Central memory CD8-positive, alpha-beta T cell (primary cell): ENCODE results near the gene TNIP1.

Source experiments
- ATAC-seq: fragments of 150-1000 bp; cut with Tn5 transposase; replicated peaks from 2 replicates; pipeline ENCODE4 v1.10.0; 2022; ENCODE audit warnings: mild to moderate bottlenecking, moderate FRiP score, moderate number of reproducible peaks; ENCODE audit not compliant: poor library complexity, severe bottlenecking; ENCODE audit errors: extremely low read depth
- DNase-seq, 2 donors: peaks; one replicate each; pipeline ENCODE4 v3.0.0; 2021; ENCODE audit warnings: low spot score in 2 of 2
- H3K27ac Mint-ChIP-seq: one replicate; pipeline ENCODE4 v1.8.0; 2022; ENCODE audit warnings: low read depth, mild to moderate bottlenecking, moderate library complexity, mixed read lengths
- H3K27me3 Mint-ChIP-seq: one replicate; pipeline ENCODE4 v1.8.0; 2022; ENCODE audit warnings: mixed read lengths
- H3K36me3 Mint-ChIP-seq: one replicate; pipeline ENCODE4 v1.8.0; 2022; ENCODE audit warnings: mild to moderate bottlenecking, moderate library complexity, mixed read lengths; ENCODE audit not compliant: insufficient read depth
- H3K4me1 Mint-ChIP-seq: one replicate; pipeline ENCODE4 v1.8.0; 2022; ENCODE audit warnings: mixed read lengths
- H3K4me3 Mint-ChIP-seq: one replicate; pipeline ENCODE4 v1.8.0; 2022; ENCODE audit warnings: mild to moderate bottlenecking, moderate library complexity, mixed read lengths
- H3K9me3 Mint-ChIP-seq: one replicate; pipeline ENCODE4 v1.8.0; 2022; ENCODE audit warnings: mixed read lengths

The TNIP1 gene

DNA sequence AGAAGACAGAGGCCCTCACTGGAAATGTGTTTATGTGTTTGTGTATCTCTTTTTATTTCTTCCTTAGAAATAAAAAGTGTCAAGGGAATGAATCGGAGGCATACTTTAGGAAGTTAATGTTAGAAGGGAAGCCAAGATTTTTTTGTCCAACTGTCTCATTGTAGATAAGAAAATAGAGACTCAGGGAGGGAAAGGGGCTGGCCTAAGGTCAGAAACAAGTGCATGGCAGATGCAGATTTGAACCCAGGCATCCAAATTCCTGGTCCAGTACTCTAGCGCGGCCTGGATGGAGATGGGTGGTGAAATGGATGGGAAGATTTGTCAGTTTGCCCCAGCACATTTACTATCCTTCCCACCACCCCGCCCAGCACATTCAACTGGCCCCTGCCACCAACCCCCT, 19.8 kb upstream of the TNIP1 start:
- H3K36me3 Mint-ChIP-seq: peaks cover 41% of the 10 kb centered on the region
- no peaks in the 10 kb centered on the region for H3K9me3 Mint-ChIP-seq
- no peak overlapping the region for H3K4me3 Mint-ChIP-seq
- H3K27me3 Mint-ChIP-seq: no peaks in the 10 kb centered on the region
- peak overlapping the region; percentile 95 for H3K27ac Mint-ChIP-seq
- no peak for DNase-seq
- no peak for ATAC-seq
- peaks cover 62% of the 10 kb centered on the region for H3K4me1 Mint-ChIP-seq

DNA sequence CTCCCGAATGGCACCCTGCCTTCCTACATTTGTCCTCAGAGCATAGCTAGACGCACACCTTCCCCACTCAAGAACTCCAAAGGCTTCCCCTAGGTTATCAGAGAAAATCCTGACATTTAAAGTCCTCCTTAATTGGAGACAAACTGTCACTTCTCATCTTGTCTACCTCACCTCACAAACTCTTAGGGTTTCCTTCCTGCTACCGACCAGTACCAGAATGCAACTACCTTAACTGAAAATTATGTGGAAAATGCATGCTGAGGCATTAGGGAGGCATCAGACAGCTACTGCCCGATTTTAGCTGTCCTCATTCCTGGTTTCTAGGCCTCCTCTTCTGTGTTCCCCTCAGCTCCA, 17.9 kb upstream of the TNIP1 start:
- Mint-ChIP-seq H3K27me3 (no peaks in the 10 kb centered on the region), H3K36me3 (peaks cover 34% of the 10 kb centered on the region), H3K4me3 (peak overlapping the region; percentile 71), H3K9me3 (no peaks in the 10 kb centered on the region), H3K4me1 (peaks cover 75% of the 10 kb centered on the region), H3K27ac (peak overlapping the region; percentile 95)
- DNase-seq (no peak), ATAC-seq (no peak)

GRCh38 chr5:151097820-151098767, 17.3 kb upstream of the TNIP1 start:
- H3K9me3 Mint-ChIP-seq: no peaks in the 10 kb centered on the region

DNA sequence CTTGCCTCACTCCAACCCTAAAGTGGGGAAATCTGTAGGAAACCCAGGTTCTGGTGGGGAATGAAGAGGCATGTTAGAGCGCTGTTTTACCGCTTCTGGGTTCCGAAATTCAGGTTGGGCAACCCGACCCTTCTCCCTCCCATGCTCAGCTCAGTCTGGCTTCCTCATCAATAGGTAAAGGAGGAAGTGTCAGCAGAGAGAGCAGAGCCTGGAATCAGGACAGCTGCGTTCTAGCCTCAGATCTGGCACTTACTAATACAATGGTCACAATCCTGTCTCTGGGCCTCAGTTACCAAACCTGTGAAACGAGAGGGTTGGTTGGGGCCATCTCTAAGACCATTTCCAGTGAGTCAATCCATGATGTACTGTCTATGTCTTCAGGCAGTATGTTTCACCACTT, 16.2 kb upstream of the TNIP1 start:
- H3K36me3 Mint-ChIP-seq: peaks cover 19% of the 10 kb centered on the region
- DNase-seq (no peak), ATAC-seq (no peak)
- no peaks in the 10 kb centered on the region for H3K27me3 Mint-ChIP-seq
- no peak overlapping the region for H3K4me3 Mint-ChIP-seq
- peaks cover 81% of the 10 kb centered on the region for H3K4me1 Mint-ChIP-seq
- H3K9me3 Mint-ChIP-seq: no peaks in the 10 kb centered on the region
- peak overlapping the region; percentile 95 for H3K27ac Mint-ChIP-seq

More at GRCh38 chr5:151097820-151098767, 17.3 kb upstream of the TNIP1 start:
- peaks cover 29% of the 10 kb centered on the region for H3K36me3 Mint-ChIP-seq
- DNase-seq (peak in 1 of 2 donors; percentile 49), ATAC-seq (peak; percentile 85)
- peak overlapping the region; percentile 71 for H3K4me3 Mint-ChIP-seq
- no peaks in the 10 kb centered on the region for H3K27me3 Mint-ChIP-seq
- peak overlapping the region; percentile 95 for H3K27ac Mint-ChIP-seq
- H3K4me1 Mint-ChIP-seq: peaks cover 81% of the 10 kb centered on the region

- H3K9me3 Mint-ChIP-seq: no peaks in the 10 kb centered on the region
- DNase-seq (no peak), ATAC-seq (no peak)
- no peaks in the 10 kb centered on the region for H3K27me3 Mint-ChIP-seq
- H3K36me3 Mint-ChIP-seq: peaks cover 15% of the 10 kb centered on the region
- H3K4me1 Mint-ChIP-seq: peaks cover 84% of the 10 kb centered on the region
- peak overlapping the region; percentile 9 for H3K4me3 Mint-ChIP-seq
- H3K27ac Mint-ChIP-seq: peak overlapping the region; percentile 95
Measured at GRCh38 chr5:151096001-151096373, 15.2 kb upstream of the TNIP1 start.

DNA sequence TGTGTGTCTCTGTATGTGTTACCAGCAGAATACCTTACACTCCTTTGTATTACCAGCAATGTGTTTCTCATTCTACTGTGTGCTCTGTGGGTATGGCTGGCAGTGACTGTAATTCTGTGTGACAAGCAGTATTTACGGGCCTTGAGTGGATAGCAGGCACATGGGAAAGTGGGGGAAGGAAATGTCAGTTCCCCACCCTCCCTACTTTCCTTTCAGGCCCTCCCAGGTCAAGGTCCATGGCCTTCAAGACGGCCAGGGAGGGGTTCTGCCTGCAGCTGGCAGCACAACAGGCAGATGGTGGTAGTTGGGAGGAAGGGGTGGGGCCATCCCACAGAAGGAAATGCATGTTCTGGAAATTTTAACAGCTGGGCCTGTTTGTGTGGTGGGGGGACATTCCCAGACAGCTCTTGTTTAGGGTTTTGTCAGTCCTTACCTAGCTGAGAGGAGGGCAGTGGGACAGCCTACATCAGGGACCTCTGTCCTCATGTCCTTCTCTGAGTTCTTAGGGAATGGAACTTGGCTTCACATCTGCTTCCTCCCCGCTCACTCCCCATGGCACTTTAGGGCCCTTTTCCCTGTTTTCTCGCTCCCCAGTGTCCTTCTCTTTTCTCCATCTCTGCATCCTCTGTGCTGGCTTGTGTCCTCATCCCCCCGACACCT, 14.6 kb upstream of the TNIP1 start:
- peak overlapping the region; percentile 95 for H3K27ac Mint-ChIP-seq
- H3K36me3 Mint-ChIP-seq: peaks cover 12% of the 10 kb centered on the region
- H3K9me3 Mint-ChIP-seq: no peaks in the 10 kb centered on the region
- DNase-seq: no peak
- H3K4me3 Mint-ChIP-seq: peak overlapping the region; percentile 69
- H3K4me1 Mint-ChIP-seq: peaks cover 79% of the 10 kb centered on the region
- ATAC-seq: no peak
- no peaks in the 10 kb centered on the region for H3K27me3 Mint-ChIP-seq

- Mint-ChIP-seq H3K27ac (peak overlapping the region; percentile 95), H3K9me3 (no peaks in the 10 kb centered on the region), H3K4me1 (peaks cover 72% of the 10 kb centered on the region), H3K36me3 (peaks cover 9% of the 10 kb centered on the region), H3K4me3 (peak overlapping the region; percentile 69), H3K27me3 (no peaks in the 10 kb centered on the region)
- DNase-seq: no peak
- no peak for ATAC-seq
Measured at GRCh38 chr5:151094852-151095245, 14.0 kb upstream of the TNIP1 start.

- Mint-ChIP-seq H3K27ac (peak overlapping the region; percentile 95), H3K9me3 (no peaks in the 10 kb centered on the region), H3K4me1 (peaks cover 66% of the 10 kb centered on the region), H3K36me3 (peaks cover 8% of the 10 kb centered on the region), H3K27me3 (no peaks in the 10 kb centered on the region), H3K4me3 (peak overlapping the region; percentile 69)
- DNase-seq (peak; percentile 25 to 51), ATAC-seq (peak; percentile 55)
Measured at GRCh38 chr5:151094030-151094851, 13.4 kb upstream of the TNIP1 start.

GRCh38 chr5:151093476-151093889, 12.6 kb upstream of the TNIP1 start:
- H3K4me3 Mint-ChIP-seq: peak overlapping the region; percentile 69
- ATAC-seq: peak; percentile 34
- peak overlapping the region; percentile 95 for H3K27ac Mint-ChIP-seq
- peaks cover 8% of the 10 kb centered on the region for H3K36me3 Mint-ChIP-seq
- H3K4me1 Mint-ChIP-seq: peaks cover 59% of the 10 kb centered on the region
- H3K9me3 Mint-ChIP-seq: no peaks in the 10 kb centered on the region
- H3K27me3 Mint-ChIP-seq: no peaks in the 10 kb centered on the region
- no peak for DNase-seq

DNA sequence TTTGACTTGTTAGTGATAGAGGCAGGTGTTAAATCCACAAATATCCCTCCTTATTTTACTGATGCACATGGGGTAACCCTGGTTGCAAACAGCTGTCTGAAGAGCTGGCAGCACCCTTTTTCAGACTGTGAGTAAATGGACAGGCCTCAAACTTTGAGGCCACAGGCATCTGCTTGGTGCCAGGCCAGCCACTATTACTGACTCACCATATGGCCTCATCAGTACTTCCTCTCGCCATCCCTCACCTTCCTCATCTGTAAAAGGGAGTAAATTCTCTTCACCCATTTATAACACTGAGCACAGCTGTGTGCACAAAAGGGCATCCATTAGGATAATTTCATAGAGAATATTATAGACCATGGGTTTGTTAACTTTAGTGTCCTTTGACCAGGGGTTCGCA, 11.9 kb upstream of the TNIP1 start:
- no peaks in the 10 kb centered on the region for H3K27me3 Mint-ChIP-seq
- no peak overlapping the region for H3K4me3 Mint-ChIP-seq
- H3K9me3 Mint-ChIP-seq: no peaks in the 10 kb centered on the region
- no peak overlapping the region for H3K27ac Mint-ChIP-seq
- DNase-seq: no peak
- H3K36me3 Mint-ChIP-seq: peaks cover 8% of the 10 kb centered on the region
- H3K4me1 Mint-ChIP-seq: peaks cover 51% of the 10 kb centered on the region
- ATAC-seq: no peak

DNA sequence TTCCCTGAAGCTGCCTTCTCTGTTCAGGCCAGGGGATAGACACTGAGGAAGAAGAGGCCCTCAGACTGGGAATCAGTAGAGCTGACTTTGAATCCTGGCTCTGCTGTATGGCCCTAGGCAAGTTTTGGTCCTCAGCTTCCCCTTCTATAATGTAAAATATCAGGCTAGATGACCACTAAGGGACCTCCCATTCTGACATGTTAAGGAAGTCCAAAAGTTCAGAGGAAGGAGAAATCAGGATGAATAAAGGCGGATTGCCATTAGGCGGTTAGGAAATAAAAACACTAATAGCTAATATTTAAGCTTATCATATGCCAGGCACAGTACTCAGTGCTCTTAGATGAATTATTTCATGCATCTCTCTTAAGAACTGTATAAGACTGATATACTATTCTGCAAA, 8.9 kb upstream of the TNIP1 start:
- no peak overlapping the region for H3K4me3 Mint-ChIP-seq
- H3K36me3 Mint-ChIP-seq: peaks cover 10% of the 10 kb centered on the region
- DNase-seq (no peak), ATAC-seq (no peak)
- H3K27ac Mint-ChIP-seq: no peak overlapping the region
- peaks cover 46% of the 10 kb centered on the region for H3K4me1 Mint-ChIP-seq
- no peaks in the 10 kb centered on the region for H3K27me3 Mint-ChIP-seq
- no peaks in the 10 kb centered on the region for H3K9me3 Mint-ChIP-seq

GRCh38 chr5:151088986-151089385, 8.2 kb upstream of the TNIP1 start:
- peaks cover 42% of the 10 kb centered on the region for H3K4me1 Mint-ChIP-seq
- H3K4me3 Mint-ChIP-seq: no peak overlapping the region
- no peak for DNase-seq
- no peaks in the 10 kb centered on the region for H3K9me3 Mint-ChIP-seq
- peaks cover 11% of the 10 kb centered on the region for H3K36me3 Mint-ChIP-seq
- no peak for ATAC-seq
- H3K27me3 Mint-ChIP-seq: no peaks in the 10 kb centered on the region
- H3K27ac Mint-ChIP-seq: peak overlapping the region; percentile 66
